ENCODE results near the gene BRD2.
A peak's percentile ranks its signal among the peaks of the same experiment; 100 is the strongest.

BRD2 gene

GRCh38 chr6:32949113-32949512 is 19.3 kb upstream of the BRD2 start:
- DNase-seq (ENCODE audit: low read depth in 2 of 2) = no peak

- no peak for DNase-seq (ENCODE audit: low read depth in 2 of 2)
Observed at GRCh38 chr6:32950010-32950409, 18.4 kb upstream of the BRD2 start.

GRCh38 chr6:32950449-32950848 is 17.9 kb upstream of the BRD2 start:
- DNase-seq (ENCODE audit: low read depth in 2 of 2) = no peak

- peak in 1 of 2 experiments; percentile 63 for DNase-seq (ENCODE audit: low read depth in 2 of 2)
Observed at GRCh38 chr6:32952817-32953739, 15.3 kb upstream of the BRD2 start, which contains the start of gene HLA-DMA. Gene HLA-DMA, minus strand, starts transcription at chr6:32953097. Its CDS starts 61 bp downstream, at chr6:32953036.

GRCh38 chr6:32953775-32954174 is 14.6 kb upstream of the BRD2 start:
- no peak for DNase-seq (ENCODE audit: low read depth in 2 of 2)

GRCh38 chr6:32954267-32954666 is 14.1 kb upstream of the BRD2 start:
- DNase-seq (ENCODE audit: low read depth in 2 of 2) = no peak

- no peak for DNase-seq (ENCODE audit: low read depth in 2 of 2)
Observed at GRCh38 chr6:32954986-32955802, 13.2 kb upstream of the BRD2 start.

- no peak for DNase-seq (ENCODE audit: low read depth in 2 of 2)
Observed at GRCh38 chr6:32956176-32956575, 12.2 kb upstream of the BRD2 start.

GRCh38 chr6:32960563-32960962 is 7.8 kb upstream of the BRD2 start:
- DNase-seq (ENCODE audit: low read depth in 2 of 2) = no peak

GRCh38 chr6:32962213-32962826 is 6.1 kb upstream of the BRD2 start:
- DNase-seq (ENCODE audit: low read depth in 2 of 2) = no peak

GRCh38 chr6:32963866-32964265 is 4.5 kb upstream of the BRD2 start:
- DNase-seq (ENCODE audit: low read depth in 2 of 2) = no peak

- no peak for DNase-seq (ENCODE audit: low read depth in 2 of 2)
Observed at GRCh38 chr6:32964776-32965175, 3.6 kb upstream of the BRD2 start.

- DNase-seq (ENCODE audit: low read depth in 2 of 2) = no peak
Observed at GRCh38 chr6:32967151-32968091, 973 bp upstream of the BRD2 start.

- peak; percentile 52 to 66 for DNase-seq (ENCODE audit: low read depth in 2 of 2)
Observed at GRCh38 chr6:32968867-32969684, 682 bp downstream of the BRD2 start.

- DNase-seq (ENCODE audit: low read depth in 2 of 2) = peak; percentile 63 to 66
Observed at GRCh38 chr6:32969685-32970412, 1.5 kb downstream of the BRD2 start.

- peak; percentile 64 to 81 for DNase-seq (ENCODE audit: low read depth in 2 of 2)
Observed at GRCh38 chr6:32970413-32971241, 2.2 kb downstream of the BRD2 start.

GRCh38 chr6:32971242-32971580 is 2.8 kb downstream of the BRD2 start:
- no peak for DNase-seq (ENCODE audit: low read depth in 2 of 2)

- DNase-seq (ENCODE audit: low read depth in 2 of 2) = peak; percentile 98 to 99
Observed at GRCh38 chr6:32971581-32972352, 3.4 kb downstream of the BRD2 start.

Measured in stimulated activated CD4-positive, alpha-beta T cell treated with anti-CD3 and anti-CD28 coated beads, Interleukin-12 subunit alpha, Interleukin-12 subunit beta, amount 100 ng/mL, for 24 hours (primary cell).